HG03196 (cell line): ENCODE data around the gene EPHB1.
"Not testable (repeated sequence)": the region's sequence is repeated elsewhere in the genome, so short reads cannot be mapped to it uniquely, and the experiment has no call there.

ENCODE experiments used
- ATAC-seq: cut with Tn5 transposase; IDR thresholded peaks from one replicate; pipeline ENCODE4 v1.9.1; 2021; ENCODE audit not compliant: unreplicated experiment

Gene EPHB1

DNA sequence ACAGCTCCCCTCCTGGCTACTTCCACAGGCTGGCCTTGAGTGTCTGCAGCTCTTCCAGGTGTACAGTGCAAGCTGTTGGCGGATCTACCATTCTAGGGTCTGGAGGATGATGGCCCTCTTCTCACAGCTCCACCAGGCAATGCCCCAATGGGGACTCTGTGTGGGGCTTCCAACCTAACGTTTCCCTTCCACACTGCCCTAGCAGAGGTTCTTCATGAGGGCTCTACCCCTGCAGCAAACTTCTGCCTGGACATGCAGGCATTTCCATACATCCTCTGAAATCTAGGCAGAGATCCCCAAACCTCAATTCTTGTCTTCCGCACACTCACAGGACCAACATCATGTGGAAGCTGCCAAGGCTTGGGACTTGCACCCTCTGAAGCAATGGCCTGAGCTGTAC is 438.4 kb downstream of the EPHB1 start:
- not testable (repeated sequence) for ATAC-seq

DNA sequence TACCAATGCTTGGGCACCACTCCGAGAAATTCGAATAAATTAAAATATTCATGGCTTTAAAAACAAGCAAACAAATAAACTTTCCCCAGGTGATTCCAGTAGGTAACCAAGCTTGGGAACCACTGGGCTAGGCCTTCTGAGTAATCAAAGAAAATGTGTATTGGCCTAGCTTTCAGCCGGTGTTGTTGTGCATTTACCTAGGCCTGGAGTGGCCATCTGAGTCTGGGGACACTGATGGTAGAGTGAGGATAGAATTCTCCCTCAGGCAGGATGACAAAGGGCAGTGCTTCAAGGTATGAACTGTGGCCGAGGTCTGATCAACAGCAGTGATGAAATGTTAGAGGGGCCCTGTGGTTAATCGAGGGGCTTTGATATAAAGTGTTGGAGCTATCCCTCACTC is 440.5 kb downstream of the EPHB1 start:
- no peak for ATAC-seq

GRCh38 chr3:135237371-135238143 is 442.5 kb downstream of the EPHB1 start:
- ATAC-seq = no peak

GRCh38 chr3:135238236-135238830 is 443.3 kb downstream of the EPHB1 start:
- ATAC-seq = no peak

DNA sequence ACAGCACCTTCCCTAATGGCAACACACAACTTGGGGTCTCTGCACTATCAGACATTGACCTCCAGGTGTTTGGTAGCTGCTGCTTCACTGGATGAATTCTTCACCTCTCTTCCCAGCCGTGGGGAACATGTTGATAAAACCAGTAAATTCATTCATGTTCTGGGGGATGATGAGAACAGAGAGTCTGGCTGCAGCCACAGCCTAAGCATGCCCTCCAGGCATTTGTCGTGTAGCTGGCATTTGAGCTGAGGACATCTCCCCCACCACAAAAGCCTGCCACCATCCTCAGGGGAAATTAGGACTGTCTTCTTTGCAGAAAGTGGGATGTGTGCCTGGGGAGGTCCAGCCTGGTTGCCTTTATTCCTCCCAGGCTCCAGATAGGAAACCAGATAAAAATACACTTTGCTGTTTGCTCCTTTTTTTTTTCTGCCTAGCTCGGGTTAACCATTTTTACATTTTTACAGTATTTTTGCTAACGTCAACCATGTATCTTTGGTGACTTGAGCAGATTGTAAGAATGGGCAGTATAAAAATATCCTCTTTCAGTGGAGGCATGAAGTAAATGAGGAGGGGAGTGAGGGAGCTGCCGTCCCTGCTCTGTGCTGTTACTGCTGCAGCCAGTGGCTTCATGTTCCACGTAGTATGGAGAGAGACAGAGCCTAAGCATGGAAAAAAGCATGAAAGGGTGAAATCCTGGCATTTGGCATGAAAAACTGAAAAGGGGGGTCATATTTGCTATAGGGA is 444.0 kb downstream of the EPHB1 start:
- no peak for ATAC-seq

DNA sequence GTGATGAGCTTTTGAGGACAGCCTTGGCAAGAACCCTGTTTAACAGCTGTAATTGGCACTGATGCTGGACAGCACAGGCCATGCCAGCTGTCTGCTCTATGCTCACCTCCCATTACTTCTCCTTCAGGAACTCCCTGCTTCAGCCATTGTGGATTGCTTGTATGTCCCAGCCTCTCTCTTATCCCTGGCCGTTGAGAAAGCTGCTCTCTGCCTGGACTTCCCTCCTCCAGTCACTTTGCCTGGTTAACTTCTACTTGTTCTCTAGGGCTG is 444.5 kb downstream of the EPHB1 start:
- ATAC-seq = no peak

DNA sequence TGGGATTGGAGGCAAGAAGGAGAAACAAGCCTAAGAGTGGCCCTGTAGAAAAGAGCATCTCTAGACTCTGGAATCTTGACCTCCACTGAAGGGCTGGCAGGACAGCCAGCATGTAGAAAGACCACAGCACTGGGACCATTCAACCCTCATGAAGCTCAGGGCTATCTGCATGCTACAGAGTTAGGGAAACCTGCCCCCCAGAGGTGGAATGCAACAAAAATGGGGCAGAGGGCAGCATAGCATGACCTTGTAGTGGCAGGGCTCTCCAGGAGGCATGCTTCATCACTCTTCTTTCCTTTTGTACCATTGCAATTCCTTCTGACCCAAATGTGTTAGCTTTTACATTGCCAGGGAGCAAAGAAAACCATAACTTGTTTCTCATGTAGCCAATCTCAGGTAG is 445.4 kb downstream of the EPHB1 start:
- ATAC-seq = no peak

GRCh38 chr3:135242285-135242684 is 447.2 kb downstream of the EPHB1 start:
- ATAC-seq = no peak

GRCh38 chr3:135243616-135244015 is 448.6 kb downstream of the EPHB1 start:
- no peak for ATAC-seq

DNA sequence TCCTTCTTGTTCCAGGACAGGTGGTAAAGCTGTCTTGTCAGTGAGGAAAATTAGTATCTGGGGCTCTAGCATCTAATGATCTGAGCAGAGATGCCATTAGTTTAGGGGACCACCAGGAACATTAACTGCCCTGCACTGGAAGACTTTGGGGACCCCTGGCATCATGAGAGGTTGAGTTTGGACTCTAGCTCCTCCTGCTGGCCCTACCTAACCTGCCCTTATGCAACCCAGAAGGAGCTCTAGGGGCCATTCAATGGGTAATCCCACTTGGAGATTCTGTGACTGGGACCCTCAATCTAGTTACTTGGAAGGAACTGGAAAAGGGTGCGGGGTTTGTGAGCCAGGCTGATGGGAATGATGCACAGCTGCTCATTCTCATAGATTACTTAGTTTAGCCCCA is 451.0 kb downstream of the EPHB1 start:
- ATAC-seq = no peak

- no peak for ATAC-seq
These were observed 453.2 kb downstream of the EPHB1 start for GRCh38 chr3:135248213-135248612.

DNA sequence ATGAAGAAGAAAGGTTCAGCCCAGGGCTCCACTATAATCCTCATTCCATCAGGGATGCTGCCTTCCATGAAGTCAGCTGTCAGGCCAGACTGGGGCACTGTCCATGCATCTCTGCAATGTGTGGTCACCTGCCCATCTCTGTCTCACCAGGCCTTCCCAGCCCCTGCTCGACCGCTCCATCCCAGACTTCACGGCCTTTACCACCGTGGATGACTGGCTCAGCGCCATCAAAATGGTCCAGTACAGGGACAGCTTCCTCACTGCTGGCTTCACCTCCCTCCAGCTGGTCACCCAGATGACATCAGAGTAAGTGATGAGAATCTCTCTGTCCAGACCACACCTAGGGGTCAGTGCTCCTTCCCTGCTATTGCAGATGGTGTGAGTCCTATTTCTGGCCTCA is 454.1 kb downstream of the EPHB1 start:
- no peak for ATAC-seq

- no peak for ATAC-seq
These were observed 463.9 kb downstream of the EPHB1 start for GRCh38 chr3:135258916-135259315.

GRCh38 chr3:135260025-135260424 is 465.0 kb downstream of the EPHB1 start:
- ATAC-seq = no peak

DNA sequence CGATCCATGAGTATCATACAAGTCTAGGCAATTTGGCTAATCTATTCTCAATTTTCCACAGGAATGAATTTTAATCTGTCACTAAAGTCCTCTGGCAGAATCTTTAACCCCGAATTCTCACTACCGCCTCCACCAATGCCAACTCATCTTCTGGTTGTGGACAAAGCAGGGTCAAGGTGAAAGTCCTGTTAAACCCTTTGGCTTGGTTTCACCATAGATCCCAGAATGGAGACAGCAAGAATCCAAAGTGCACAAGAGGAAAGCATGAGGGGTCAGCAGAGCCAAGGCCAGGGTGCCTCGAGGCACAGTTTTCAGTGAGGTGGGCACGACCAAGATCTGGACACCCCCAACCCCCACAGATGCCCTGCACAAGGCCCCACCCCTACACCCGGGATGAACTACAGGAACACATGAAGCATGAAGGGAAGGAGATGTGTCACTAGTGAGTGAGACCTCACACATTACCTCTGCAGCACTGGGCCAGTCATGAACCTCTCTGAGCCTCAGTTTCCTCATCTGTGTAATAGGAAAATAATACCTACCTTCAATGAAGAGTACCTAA is 466.2 kb downstream of the EPHB1 start:
- ATAC-seq = no peak

DNA sequence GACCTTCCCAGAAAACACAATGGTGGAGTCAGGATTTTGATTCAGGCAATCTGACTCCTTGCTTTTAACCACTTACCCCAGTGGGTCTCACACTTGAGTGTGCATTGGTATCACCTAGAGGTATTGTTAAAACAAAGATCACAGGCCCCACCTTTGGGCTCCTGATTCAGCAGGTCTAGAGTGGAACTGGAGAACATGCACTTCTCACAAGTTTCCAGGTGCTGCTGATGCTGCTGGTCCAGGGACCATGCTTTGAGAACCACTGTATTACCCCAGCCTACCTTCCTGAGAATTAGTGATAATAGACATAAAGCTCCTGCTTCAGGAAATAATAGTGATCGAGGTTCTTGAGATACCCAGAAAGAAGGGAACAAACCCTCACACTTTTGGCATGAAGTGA is 466.9 kb downstream of the EPHB1 start:
- ATAC-seq = no peak

GRCh38 chr3:135262441-135262840 is 467.4 kb downstream of the EPHB1 start:
- no peak for ATAC-seq

DNA sequence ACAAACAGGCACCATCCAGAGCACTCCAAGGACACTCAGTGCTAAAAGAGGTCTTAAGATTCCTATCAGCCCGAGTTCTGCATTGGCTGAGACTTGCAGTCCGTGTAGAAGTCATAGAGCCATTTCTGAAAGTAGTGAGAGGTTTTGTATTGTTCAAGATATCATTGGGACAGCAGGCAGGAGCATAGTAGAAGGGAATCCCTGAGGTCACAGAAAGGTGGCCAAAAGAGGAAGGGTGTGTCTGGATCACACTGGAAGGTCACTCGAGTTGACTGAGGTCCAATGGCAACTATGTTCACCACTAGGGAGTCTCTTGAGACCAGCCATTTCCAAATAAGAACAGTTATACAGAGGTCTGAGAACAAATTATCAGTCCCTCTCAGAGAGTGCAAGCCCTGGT is 468.3 kb downstream of the EPHB1 start:
- ATAC-seq = no peak

- ATAC-seq = no peak
These were observed 472.4 kb downstream of the EPHB1 start for GRCh38 chr3:135267487-135267886.

GRCh38 chr3:135268941-135269532 is 474.0 kb downstream of the EPHB1 start:
- ATAC-seq = no peak

- no peak for ATAC-seq
These were observed 476.3 kb downstream of the EPHB1 start for GRCh38 chr3:135271177-135272025.
